GM12878 (cell line): ENCODE data around the gene MYMK. TPM values are rescaled to one million over a fixed set of nuclear protein-coding genes. Genes with fewer than 3 reads are reported as not detected.

ENCODE experiments used
- ATAC-seq: fragments of 200-7000 bp; cut with Tn5 transposase; 3 replicates; pipeline ENCODE4 v1.9.1; 2020; ENCODE audit warnings: mild to moderate bottlenecking, moderate library complexity
- BruUV-seq: library from RNA; stranded (reverse); fragments of 400-500 nt; replicated peaks from 2 replicates; lab custom pipeline; 2021; lab: Mats Ljungman, UMichigan
- CTCF ChIA-PET: fragments of 300-600 bp; sonication (Branson Sonifier 250); formaldehyde crosslinking; extraction: SDS; loops from one replicate; lab custom pipeline; 2021; ENCODE audit warnings: inconsistent platforms; lab: Yijun Ruan, JAX
- POLR2A ChIA-PET: fragments of 350-600 bp; formaldehyde crosslinking; extraction: SDS; loops from one replicate; lab custom pipeline; 2021; ENCODE audit warnings: inconsistent platforms; lab: Charles Lee
- RAD21 ChIA-PET: fragments of 300-600 bp; sonication (Branson Sonifier 250); formaldehyde crosslinking; loops from one replicate; lab custom pipeline; 2023; ENCODE audit warnings: antibody characterized with exemption; ENCODE audit not compliant: unreplicated experiment; lab: Charles Lee
- SMC1A ChIA-PET: fragments of 300-600 bp; sonication (Branson Sonifier 250); formaldehyde crosslinking; loops from one replicate; lab custom pipeline; 2023; ENCODE audit not compliant: unreplicated experiment, uncharacterized antibody; lab: Charles Lee
- DNase-seq: peaks from one replicate; pipeline ENCODE4 v3.0.0-alpha.2; 2011; ENCODE audit warnings: low read depth, low spot score
- FAIRE-seq: peaks from 3 replicates; lab custom pipeline; 2011; peaks lifted over from hg19 to GRCh38; lab: Jason Lieb, UNC
- H2AFZ ChIP-seq: 2 replicates; pipeline ENCODE4 v1.6.0; 2011; ENCODE audit warnings: low read depth, low read length, control low read depth; ENCODE audit not compliant: control insufficient read depth
- H3K27ac ChIP-seq: 2 replicates; pipeline ENCODE4 v1.5.1; 2011; ENCODE audit warnings: control low read depth; ENCODE audit not compliant: control insufficient read depth, insufficient read depth
- H3K27me3 ChIP-seq, 2 experiments: replicated peaks in 1 of 2; 2 replicates each; pipeline versions ENCODE4 v1.6.0 to v1.6.1; 2011; ENCODE audit warnings: low read length in 1 of 2; ENCODE audit not compliant: control insufficient read depth in 2 of 2, insufficient read depth in 2 of 2
- H3K36me3 ChIP-seq, 2 experiments: 2 replicates each; pipeline ENCODE4 v1.5.1; 2011; ENCODE audit warnings: low read length in 1 of 2; ENCODE audit not compliant: control insufficient read depth in 2 of 2, insufficient read depth in 2 of 2
- H3K4me1 ChIP-seq: 2 replicates; pipeline ENCODE4 v1.6.1; 2011; ENCODE audit warnings: mild to moderate bottlenecking, low read length, moderate library complexity, mixed read lengths; ENCODE audit not compliant: control insufficient read depth, insufficient read depth
- H3K4me2 ChIP-seq: 2 replicates; pipeline ENCODE4 v1.6.0; 2011; ENCODE audit warnings: control low read depth; ENCODE audit not compliant: control insufficient read depth, insufficient read depth
- H3K4me3 ChIP-seq: fragments of 200-600 bp; sonication (generic); 2 replicates; pipeline ENCODE4 v1.5.1; 2016
- H3K79me2 ChIP-seq: 2 replicates; pipeline ENCODE4 v1.6.0; 2011; ENCODE audit warnings: low read length; ENCODE audit not compliant: control insufficient read depth, insufficient read depth
- H3K9ac ChIP-seq: 2 replicates; pipeline ENCODE4 v1.8.0; 2011; ENCODE audit warnings: low read length, control low read depth, mixed read lengths; ENCODE audit not compliant: control insufficient read depth, insufficient read depth
- H3K9me3 ChIP-seq: replicated peaks from 3 replicates; pipeline ENCODE4 v1.5.1; 2011; ENCODE audit warnings: mild to moderate bottlenecking, low read length; ENCODE audit not compliant: control insufficient read depth, insufficient read depth
- H4K20me1 ChIP-seq: 2 replicates; pipeline ENCODE4 v1.6.0; 2011; ENCODE audit not compliant: control insufficient read depth, insufficient read depth
- CHD1 ChIP-seq: IDR thresholded peaks from 2 replicates; pipeline ENCODE4 v1.6.1; 2012; ENCODE audit warnings: low read depth, low read length, improper control_type of control experiment
- EGR1 ChIP-seq, 2 experiments: IDR thresholded peaks; 1 replicate in 1 of 2; 2 replicates in 1 of 2; pipeline ENCODE4 v1.6.1; 2011 to 2012; ENCODE audit warnings: low read depth in 2 of 2, low read length in 2 of 2, borderline replicate concordance in 1 of 2, mild to moderate bottlenecking in 1 of 2, moderate library complexity in 1 of 2
- ESRRA ChIP-seq: IDR thresholded peaks from 2 replicates; pipeline ENCODE4 v1.6.1; 2012; ENCODE audit warnings: mild to moderate bottlenecking, low read length, improper control_type of control experiment
- HDAC6 ChIP-seq: fragments of 200-600 bp; sonication (generic); IDR thresholded peaks from one replicate; pipeline ENCODE4 v1.8.0; 2017; ENCODE audit warnings: antibody characterized with exemption; ENCODE audit not compliant: unreplicated experiment
- JUND ChIP-seq: IDR thresholded peaks from 2 replicates; pipeline ENCODE4 v1.6.1; 2012; ENCODE audit warnings: low read depth, mild to moderate bottlenecking, low read length, improper control_type of control experiment, moderate library complexity
- MXI1 ChIP-seq: fragments of 150-350 bp; IDR thresholded peaks from 2 replicates; pipeline ENCODE4 v1.6.1; 2011; ENCODE audit warnings: low read depth, mild to moderate bottlenecking, inconsistent platforms, low read length, improper control_type of control experiment
- MYC ChIP-seq: IDR thresholded peaks from 2 replicates; pipeline ENCODE4 v1.6.1; 2011; ENCODE audit warnings: mild to moderate bottlenecking, low read length, moderate library complexity, inconsistent platforms; ENCODE audit not compliant: insufficient read depth, insufficient replicate concordance, insufficient read length, severe bottlenecking
- NR2C1 ChIP-seq: fragments of 450-650 bp; IDR thresholded peaks from 2 replicates; pipeline ENCODE4 v1.6.1; 2017; ENCODE audit warnings: antibody characterized with exemption, mild to moderate bottlenecking, moderate library complexity
- SRF ChIP-seq, 2 experiments: IDR thresholded peaks; 2 replicates each; pipeline ENCODE4 v1.6.1; 2011; ENCODE audit warnings: low read depth in 2 of 2, low read length in 2 of 2, mild to moderate bottlenecking in 1 of 2, moderate library complexity in 1 of 2
- SUZ12 ChIP-seq: fragments of 200-600 bp; sonication (generic); IDR thresholded peaks from one replicate; pipeline ENCODE4 v1.6.1; 2018; ENCODE audit warnings: antibody characterized with exemption, mild to moderate bottlenecking; ENCODE audit not compliant: unreplicated experiment
- WGBS: methylation state at CpG from one replicate; pipeline ENCODE4 v1.1.6; 2016; ENCODE audit warnings: low lambda C conversion rate; ENCODE audit not compliant: insufficient replicate concordance, insufficient coverage; ENCODE audit errors: missing lambda C conversion rate; 5-methylcytosine and 5-hydroxymethylcytosine counted together
- in situ Hi-C: fragments of 300-500 bp; cut with MboI; formaldehyde crosslinking; loops from 9 replicates; pipeline ENCODE4 v1.14.3; 2018; ENCODE audit warnings: mixed read lengths
- intact Hi-C: fragments of 100-400 bp; cut with micrococcal nuclease; formaldehyde crosslinking; loops from one replicate; pipeline ENCODE4 v1.14.2; 2022; ENCODE audit not compliant: unreplicated experiment
- polyA plus RNA-seq, 11 experiments: library from polyadenylated mRNA; depleted of rRNA in 4 of 11; unstranded in 6 of 11; stranded (reverse) in 5 of 11; fragments of >200 nt; fragmentation: Nextera tagmentation in 4 of 11; fragmentation: Illumina TruSeq in 1 of 11; extraction: Ambion mirVana in 4 of 11; extraction: Trizol in 1 of 11; gene quantifications; 1 replicate in 1 of 11; 2 replicates in 10 of 11; pipeline versions ENCODE4 v1.2.1 to v1.2.3, GENCODE V29; 2011 to 2016; ENCODE audit warnings: inconsistent platforms in 2 of 11, missing spikeins in 2 of 11, low read depth in 1 of 11
- total RNA-seq, 4 experiments: library from RNA; depleted of rRNA in 3 of 4; stranded (reverse); fragments of >200 nt in 3 of 4; fragmentation: Illumina TruSeq in 1 of 4; extraction: Trizol in 1 of 4; gene quantifications; 2 replicates each; pipeline versions ENCODE4 v1.2.1 to v1.2.3, GENCODE V29; 2013 to 2021
- TF ChIP-seq, protein P1 (sequence below): fragments of 450-650 bp; IDR thresholded peaks from 2 replicates; pipeline ENCODE4 v1.6.1; 2017; ENCODE audit warnings: mild to moderate bottlenecking
- TF ChIP-seq, protein P2 (sequence below): fragments of 450-650 bp; IDR thresholded peaks from 2 replicates; pipeline ENCODE4 v1.6.1; 2017; ENCODE audit warnings: mild to moderate bottlenecking, moderate library complexity
- TF ChIP-seq, protein P3 (sequence below): IDR thresholded peaks from 2 replicates; pipeline ENCODE4 v1.6.1; 2011; ENCODE audit warnings: low read depth, low read length, improper control_type of control experiment, borderline replicate concordance

Gene MYMK
- total and polyA plus RNA-seq, 10 of the 15 experiments (the other 5 are each of a cell fraction or from before 2014, with no cell fraction given): not detected

DNA sequence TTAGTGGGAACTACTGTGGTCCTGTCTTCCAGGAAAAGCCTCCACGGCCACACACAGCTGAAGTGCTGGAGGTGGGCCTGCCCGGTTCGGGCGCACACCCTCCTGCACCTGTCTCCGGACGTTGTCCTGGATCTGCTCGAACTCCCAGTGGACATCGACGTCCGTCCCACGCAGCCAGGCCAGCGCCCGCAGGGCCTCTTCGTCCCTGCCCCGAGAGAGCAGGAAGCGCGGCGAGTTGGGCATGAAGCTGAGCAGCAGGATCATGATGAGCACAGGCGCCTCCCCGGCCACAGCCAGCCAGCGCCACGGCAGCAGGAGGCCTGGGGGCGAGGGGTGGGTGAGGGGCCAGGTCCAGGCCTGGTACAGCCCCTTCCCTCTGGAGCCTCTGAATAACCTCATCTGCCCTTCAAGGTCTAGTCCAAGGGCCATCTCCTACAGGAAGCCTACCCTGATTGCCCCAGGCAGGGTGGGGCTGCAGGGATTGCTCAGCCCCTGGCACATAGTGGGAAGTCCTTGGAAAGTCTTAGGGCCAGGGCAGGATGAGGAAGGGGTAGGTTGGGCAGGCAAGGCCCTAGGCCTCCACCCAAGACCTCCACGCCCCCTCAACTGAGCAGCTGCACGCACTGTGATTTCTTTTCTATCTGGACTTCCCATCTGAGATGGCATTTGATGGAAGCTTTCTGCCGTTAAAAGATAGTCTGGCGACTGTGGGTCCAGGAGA, 49.3 kb downstream of the MYMK start:
- no peaks in the 10 kb centered on the region for H3K27me3 ChIP-seq
- ChIA-PET SMC1A (no interaction called here), POLR2A (no interaction called here), RAD21 (no interaction called here), CTCF (no interaction called here)
- no peak for FAIRE-seq
- no peaks in the 10 kb centered on the region for H3K9me3 ChIP-seq
- H4K20me1 ChIP-seq: peaks cover 3% of the 10 kb centered on the region; the same call in 1 of the 2 replicates
- 0 out of 2 replicates have a peak overlapping the region, but pooled peaks have one; percentile 94 for H3K4me3 ChIP-seq
- in situ Hi-C loops: no loop called here
- H3K9ac ChIP-seq: no peak overlapping the region
- H3K4me2 ChIP-seq: 0 out of 2 replicates have a peak overlapping the region, but pooled peaks have one; percentile 26
- intact Hi-C loops: loop anchor here (5.0 kb wide), 2 partner anchors 58 to 128 kb away; partner anchors contain the start of genes MED22, REXO4 and RPL7A
- no peak for DNase-seq
- 95% methylated on average over 22 of the region's 27 CpGs for WGBS
- no peak overlapping the region for H3K27ac ChIP-seq
- no peak overlapping the region for H2AFZ ChIP-seq
- H3K4me1 ChIP-seq: peaks cover 15% of the 10 kb centered on the region
- ATAC-seq: no peak
- no TSS peak for BruUV-seq
- peaks cover 30% of the 10 kb centered on the region for H3K79me2 ChIP-seq
- H3K36me3 ChIP-seq: peaks cover 9 to 24% of the 10 kb centered on the region in 2 experiments; a peak in 3 of 4 replicates
- TF ChIP-seq, protein P1, sequence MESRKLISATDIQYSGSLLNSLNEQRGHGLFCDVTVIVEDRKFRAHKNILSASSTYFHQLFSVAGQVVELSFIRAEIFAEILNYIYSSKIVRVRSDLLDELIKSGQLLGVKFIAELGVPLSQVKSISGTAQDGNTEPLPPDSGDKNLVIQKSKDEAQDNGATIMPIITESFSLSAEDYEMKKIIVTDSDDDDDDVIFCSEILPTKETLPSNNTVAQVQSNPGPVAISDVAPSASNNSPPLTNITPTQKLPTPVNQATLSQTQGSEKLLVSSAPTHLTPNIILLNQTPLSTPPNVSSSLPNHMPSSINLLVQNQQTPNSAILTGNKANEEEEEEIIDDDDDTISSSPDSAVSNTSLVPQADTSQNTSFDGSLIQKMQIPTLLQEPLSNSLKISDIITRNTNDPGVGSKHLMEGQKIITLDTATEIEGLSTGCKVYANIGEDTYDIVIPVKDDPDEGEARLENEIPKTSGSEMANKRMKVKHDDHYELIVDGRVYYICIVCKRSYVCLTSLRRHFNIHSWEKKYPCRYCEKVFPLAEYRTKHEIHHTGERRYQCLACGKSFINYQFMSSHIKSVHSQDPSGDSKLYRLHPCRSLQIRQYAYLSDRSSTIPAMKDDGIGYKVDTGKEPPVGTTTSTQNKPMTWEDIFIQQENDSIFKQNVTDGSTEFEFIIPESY: no peak
- TF ChIP-seq, protein P2, sequence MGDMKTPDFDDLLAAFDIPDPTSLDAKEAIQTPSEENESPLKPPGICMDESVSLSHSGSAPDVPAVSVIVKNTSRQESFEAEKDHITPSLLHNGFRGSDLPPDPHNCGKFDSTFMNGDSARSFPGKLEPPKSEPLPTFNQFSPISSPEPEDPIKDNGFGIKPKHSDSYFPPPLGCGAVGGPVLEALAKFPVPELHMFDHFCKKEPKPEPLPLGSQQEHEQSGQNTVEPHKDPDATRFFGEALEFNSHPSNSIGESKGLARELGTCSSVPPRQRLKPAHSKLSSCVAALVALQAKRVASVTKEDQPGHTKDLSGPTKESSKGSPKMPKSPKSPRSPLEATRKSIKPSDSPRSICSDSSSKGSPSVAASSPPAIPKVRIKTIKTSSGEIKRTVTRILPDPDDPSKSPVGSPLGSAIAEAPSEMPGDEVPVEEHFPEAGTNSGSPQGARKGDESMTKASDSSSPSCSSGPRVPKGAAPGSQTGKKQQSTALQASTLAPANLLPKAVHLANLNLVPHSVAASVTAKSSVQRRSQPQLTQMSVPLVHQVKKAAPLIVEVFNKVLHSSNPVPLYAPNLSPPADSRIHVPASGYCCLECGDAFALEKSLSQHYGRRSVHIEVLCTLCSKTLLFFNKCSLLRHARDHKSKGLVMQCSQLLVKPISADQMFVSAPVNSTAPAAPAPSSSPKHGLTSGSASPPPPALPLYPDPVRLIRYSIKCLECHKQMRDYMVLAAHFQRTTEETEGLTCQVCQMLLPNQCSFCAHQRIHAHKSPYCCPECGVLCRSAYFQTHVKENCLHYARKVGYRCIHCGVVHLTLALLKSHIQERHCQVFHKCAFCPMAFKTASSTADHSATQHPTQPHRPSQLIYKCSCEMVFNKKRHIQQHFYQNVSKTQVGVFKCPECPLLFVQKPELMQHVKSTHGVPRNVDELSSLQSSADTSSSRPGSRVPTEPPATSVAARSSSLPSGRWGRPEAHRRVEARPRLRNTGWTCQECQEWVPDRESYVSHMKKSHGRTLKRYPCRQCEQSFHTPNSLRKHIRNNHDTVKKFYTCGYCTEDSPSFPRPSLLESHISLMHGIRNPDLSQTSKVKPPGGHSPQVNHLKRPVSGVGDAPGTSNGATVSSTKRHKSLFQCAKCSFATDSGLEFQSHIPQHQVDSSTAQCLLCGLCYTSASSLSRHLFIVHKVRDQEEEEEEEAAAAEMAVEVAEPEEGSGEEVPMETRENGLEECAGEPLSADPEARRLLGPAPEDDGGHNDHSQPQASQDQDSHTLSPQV: no peak
- TF ChIP-seq EGR1 (IDR thresholded peaks at IDR 0.05; ENCODE audit: borderline replicate concordance in 1 of 2, low read depth in 2 of 2, low read length in 2 of 2) (no peak), SUZ12 (no peak), HDAC6 (no peak), ESRRA (no peak), SRF (IDR thresholded peaks at IDR 0.05; ENCODE audit: low read depth in 2 of 2, low read length in 2 of 2) (no peak), NR2C1 (no peak), MYC (no peak), JUND (no peak), CHD1 (no peak), MXI1 (no peak)
- TF ChIP-seq, protein P3, sequence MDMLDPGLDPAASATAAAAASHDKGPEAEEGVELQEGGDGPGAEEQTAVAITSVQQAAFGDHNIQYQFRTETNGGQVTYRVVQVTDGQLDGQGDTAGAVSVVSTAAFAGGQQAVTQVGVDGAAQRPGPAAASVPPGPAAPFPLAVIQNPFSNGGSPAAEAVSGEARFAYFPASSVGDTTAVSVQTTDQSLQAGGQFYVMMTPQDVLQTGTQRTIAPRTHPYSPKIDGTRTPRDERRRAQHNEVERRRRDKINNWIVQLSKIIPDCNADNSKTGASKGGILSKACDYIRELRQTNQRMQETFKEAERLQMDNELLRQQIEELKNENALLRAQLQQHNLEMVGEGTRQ: no peak
